GM12878 (cell line): ENCODE results near the gene PODN. TPM values are rescaled to one million over a fixed set of nuclear protein-coding genes. Genes with fewer than 3 reads are reported as not detected.

Source experiments
- ATAC-seq: fragments of 200-7000 bp; cut with Tn5 transposase; 3 replicates; pipeline ENCODE4 v1.9.1; 2020; ENCODE audit warnings: mild to moderate bottlenecking, moderate library complexity
- BruUV-seq: library from RNA; stranded (reverse); fragments of 400-500 nt; replicated peaks from 2 replicates; lab custom pipeline; 2021; lab: Mats Ljungman, UMichigan
- CTCF ChIA-PET: fragments of 300-600 bp; sonication (Branson Sonifier 250); formaldehyde crosslinking; extraction: SDS; loops from one replicate; lab custom pipeline; 2021; ENCODE audit warnings: inconsistent platforms; lab: Yijun Ruan, JAX
- POLR2A ChIA-PET: fragments of 350-600 bp; formaldehyde crosslinking; extraction: SDS; loops from one replicate; lab custom pipeline; 2021; ENCODE audit warnings: inconsistent platforms; lab: Charles Lee
- RAD21 ChIA-PET: fragments of 300-600 bp; sonication (Branson Sonifier 250); formaldehyde crosslinking; loops from one replicate; lab custom pipeline; 2023; ENCODE audit warnings: antibody characterized with exemption; ENCODE audit not compliant: unreplicated experiment; lab: Charles Lee
- SMC1A ChIA-PET: fragments of 300-600 bp; sonication (Branson Sonifier 250); formaldehyde crosslinking; loops from one replicate; lab custom pipeline; 2023; ENCODE audit not compliant: unreplicated experiment, uncharacterized antibody; lab: Charles Lee
- DNase-seq: peaks from one replicate; pipeline ENCODE4 v3.0.0-alpha.2; 2011; ENCODE audit warnings: low read depth, low spot score
- FAIRE-seq: peaks from 3 replicates; lab custom pipeline; 2011; peaks lifted over from hg19 to GRCh38; lab: Jason Lieb, UNC
- H2AFZ ChIP-seq: 2 replicates; pipeline ENCODE4 v1.6.0; 2011; ENCODE audit warnings: low read depth, low read length, control low read depth; ENCODE audit not compliant: control insufficient read depth
- H3K27ac ChIP-seq: 2 replicates; pipeline ENCODE4 v1.5.1; 2011; ENCODE audit warnings: control low read depth; ENCODE audit not compliant: control insufficient read depth, insufficient read depth
- H3K27me3 ChIP-seq, 2 experiments: replicated peaks in 1 of 2; 2 replicates each; pipeline versions ENCODE4 v1.6.0 to v1.6.1; 2011; ENCODE audit warnings: low read length in 1 of 2; ENCODE audit not compliant: control insufficient read depth in 2 of 2, insufficient read depth in 2 of 2
- H3K36me3 ChIP-seq, 2 experiments: 2 replicates each; pipeline ENCODE4 v1.5.1; 2011; ENCODE audit warnings: low read length in 1 of 2; ENCODE audit not compliant: control insufficient read depth in 2 of 2, insufficient read depth in 2 of 2
- H3K4me1 ChIP-seq: 2 replicates; pipeline ENCODE4 v1.6.1; 2011; ENCODE audit warnings: mild to moderate bottlenecking, low read length, moderate library complexity, mixed read lengths; ENCODE audit not compliant: control insufficient read depth, insufficient read depth
- H3K4me2 ChIP-seq: 2 replicates; pipeline ENCODE4 v1.6.0; 2011; ENCODE audit warnings: control low read depth; ENCODE audit not compliant: control insufficient read depth, insufficient read depth
- H3K4me3 ChIP-seq: fragments of 200-600 bp; sonication (generic); 2 replicates; pipeline ENCODE4 v1.5.1; 2016
- H3K79me2 ChIP-seq: 2 replicates; pipeline ENCODE4 v1.6.0; 2011; ENCODE audit warnings: low read length; ENCODE audit not compliant: control insufficient read depth, insufficient read depth
- H3K9ac ChIP-seq: 2 replicates; pipeline ENCODE4 v1.8.0; 2011; ENCODE audit warnings: low read length, control low read depth, mixed read lengths; ENCODE audit not compliant: control insufficient read depth, insufficient read depth
- H3K9me3 ChIP-seq: replicated peaks from 3 replicates; pipeline ENCODE4 v1.5.1; 2011; ENCODE audit warnings: mild to moderate bottlenecking, low read length; ENCODE audit not compliant: control insufficient read depth, insufficient read depth
- H4K20me1 ChIP-seq: 2 replicates; pipeline ENCODE4 v1.6.0; 2011; ENCODE audit not compliant: control insufficient read depth, insufficient read depth
- BCL11A ChIP-seq: IDR thresholded peaks from 2 replicates; pipeline ENCODE4 v1.6.1; 2011; ENCODE audit warnings: low read depth, low read length
- CHD2 ChIP-seq: IDR thresholded peaks from 2 replicates; pipeline ENCODE4 v1.6.1; 2011; ENCODE audit warnings: low read depth, low read length, improper control_type of control experiment, borderline replicate concordance
- CTCF ChIP-seq, 3 experiments: IDR thresholded peaks in 2 of 3; conservative IDR thresholded peaks in 1 of 3; 2 replicates each; pipeline ENCODE4 v1.5.1; 2011; ENCODE audit warnings: low read depth in 3 of 3, low read length in 3 of 3, mild to moderate bottlenecking in 3 of 3, control low read depth in 2 of 3, moderate library complexity in 2 of 3, inconsistent platforms in 1 of 3, mixed read lengths in 1 of 3; ENCODE audit not compliant: control insufficient read depth in 2 of 3, insufficient read depth in 1 of 3; ENCODE audit errors: extremely low read depth in 1 of 3
- EED ChIP-seq: sonication (generic); IDR thresholded peaks from 2 replicates; pipeline ENCODE4 v1.6.1; 2016; ENCODE audit warnings: antibody characterized with exemption, low read depth
- EZH2 ChIP-seq: IDR thresholded peaks from 2 replicates; pipeline ENCODE4 v1.6.1; 2012; ENCODE audit warnings: low read depth, mild to moderate bottlenecking, control low read depth, inconsistent platforms, low read length, borderline replicate concordance; ENCODE audit not compliant: control insufficient read depth
- JUNB ChIP-seq: IDR thresholded peaks from 2 replicates; pipeline ENCODE4 v1.6.1; 2016; ENCODE audit warnings: antibody characterized with exemption, mild to moderate bottlenecking
- NFYB ChIP-seq: IDR thresholded peaks from 2 replicates; pipeline ENCODE4 v1.6.1; 2011; ENCODE audit warnings: low read depth, mild to moderate bottlenecking, low read length, improper control_type of control experiment, moderate library complexity; ENCODE audit not compliant: insufficient read depth
- POU2F2 ChIP-seq: IDR thresholded peaks from 3 replicates; pipeline ENCODE4 v1.6.1; 2011; ENCODE audit warnings: low read depth, mild to moderate bottlenecking, low read length, borderline replicate concordance
- SREBF2 ChIP-seq: IDR thresholded peaks from 2 replicates; pipeline ENCODE4 v1.6.1; 2012; ENCODE audit warnings: mild to moderate bottlenecking, low read length
- STAT1 ChIP-seq: fragments of 450-650 bp; conservative IDR thresholded peaks from 2 replicates; pipeline ENCODE4 v1.6.1; 2014; ENCODE audit warnings: antibody characterized with exemption, mild to moderate bottlenecking
- TCF7 ChIP-seq: IDR thresholded peaks from 2 replicates; pipeline ENCODE4 v1.6.1; 2014; ENCODE audit warnings: antibody characterized with exemption, borderline replicate concordance
- USF1 ChIP-seq: IDR thresholded peaks from 2 replicates; pipeline ENCODE4 v1.6.1; 2011; ENCODE audit warnings: borderline replicate concordance, low read depth, mild to moderate bottlenecking, moderate library complexity, mixed read lengths, low read length; ENCODE audit not compliant: insufficient read depth; ENCODE audit errors: extremely low read length
- YBX1 ChIP-seq: fragments of 450-650 bp; IDR thresholded peaks from 2 replicates; pipeline ENCODE4 v1.6.1; 2016; ENCODE audit warnings: antibody characterized with exemption
- WGBS: methylation state at CpG from one replicate; pipeline ENCODE4 v1.1.6; 2016; ENCODE audit warnings: low lambda C conversion rate; ENCODE audit not compliant: insufficient replicate concordance, insufficient coverage; ENCODE audit errors: missing lambda C conversion rate; 5-methylcytosine and 5-hydroxymethylcytosine counted together
- in situ Hi-C: fragments of 300-500 bp; cut with MboI; formaldehyde crosslinking; loops from 9 replicates; pipeline ENCODE4 v1.14.3; 2018; ENCODE audit warnings: mixed read lengths
- intact Hi-C: fragments of 100-400 bp; cut with micrococcal nuclease; formaldehyde crosslinking; loops from one replicate; pipeline ENCODE4 v1.14.2; 2022; ENCODE audit not compliant: unreplicated experiment
- polyA plus RNA-seq, 11 experiments: library from polyadenylated mRNA; depleted of rRNA in 4 of 11; unstranded in 6 of 11; stranded (reverse) in 5 of 11; fragments of >200 nt; fragmentation: Nextera tagmentation in 4 of 11; fragmentation: Illumina TruSeq in 1 of 11; extraction: Ambion mirVana in 4 of 11; extraction: Trizol in 1 of 11; gene quantifications; 1 replicate in 1 of 11; 2 replicates in 10 of 11; pipeline versions ENCODE4 v1.2.1 to v1.2.3, GENCODE V29; 2011 to 2016; ENCODE audit warnings: inconsistent platforms in 2 of 11, missing spikeins in 2 of 11, low read depth in 1 of 11
- total RNA-seq, 4 experiments: library from RNA; depleted of rRNA in 3 of 4; stranded (reverse); fragments of >200 nt in 3 of 4; fragmentation: Illumina TruSeq in 1 of 4; extraction: Trizol in 1 of 4; gene quantifications; 2 replicates each; pipeline versions ENCODE4 v1.2.1 to v1.2.3, GENCODE V29; 2013 to 2021
- TF ChIP-seq, protein P1 (sequence below): fragments of 450-650 bp; conservative IDR thresholded peaks from 2 replicates; pipeline ENCODE4 v1.6.1; 2017; ENCODE audit warnings: mild to moderate bottlenecking, moderate library complexity
- TF ChIP-seq, protein P2 (sequence below): IDR thresholded peaks from 2 replicates; pipeline ENCODE4 v1.6.1; 2011; ENCODE audit warnings: mild to moderate bottlenecking, low read depth, low read length, moderate library complexity; ENCODE audit not compliant: insufficient replicate concordance
- TF ChIP-seq, protein P3 (sequence below): IDR thresholded peaks from 2 replicates; pipeline ENCODE4 v1.6.1; 2012; ENCODE audit warnings: low read depth, low read length, improper control_type of control experiment
- TF ChIP-seq, protein P4 (sequence below): IDR thresholded peaks from 2 replicates; pipeline ENCODE4 v1.6.1; 2012; ENCODE audit warnings: low read length, inconsistent platforms

Gene PODN
- total and polyA plus RNA-seq, 10 of the 15 experiments (the other 5 are each of a cell fraction or from before 2014, with no cell fraction given): 0.10 TPM; not detected in 9

DNA sequence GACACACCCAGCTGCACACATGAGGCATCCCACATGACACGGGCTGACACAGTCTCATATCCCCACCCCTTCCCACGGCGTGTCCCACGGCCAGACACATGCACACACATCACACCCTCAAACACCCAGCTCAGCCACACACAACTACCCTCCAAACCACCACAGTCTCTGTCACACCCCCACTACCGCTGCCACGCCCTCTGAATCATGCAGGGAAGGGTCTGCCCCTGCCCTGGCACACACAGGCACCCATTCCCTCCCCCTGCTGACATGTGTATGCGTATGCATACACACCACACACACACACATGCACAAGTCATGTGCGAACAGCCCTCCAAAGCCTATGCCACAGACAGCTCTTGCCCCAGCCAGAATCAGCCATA, 22.6 kb downstream of the PODN start:
- DNase-seq (no peak), FAIRE-seq (no peak), ATAC-seq (no peak)
- BruUV-seq: no TSS peak
- H3K27ac ChIP-seq: no peak overlapping the region
- RAD21 ChIA-PET: no interaction called here
- in situ Hi-C loops (no loop called here), intact Hi-C loops (no loop called here)
- POLR2A ChIA-PET: no interaction called here
- TF ChIP-seq JUNB (no peak), BCL11A (no peak), STAT1 (no peak), YBX1 (no peak), POU2F2 (no peak), NFYB (no peak), CTCF (IDR thresholded peaks at IDR 0.05 in 2 of 3, conservative IDR thresholded peaks at IDR 0.05 in 1 of 3; ENCODE audit: control insufficient read depth in 2 of 3, extremely low read depth in 1 of 3, insufficient read depth in 1 of 3, low read depth in 3 of 3, low read length in 3 of 3) (no peak), EED (no peak), USF1 (no peak), EZH2 (no peak), SREBF2 (no peak), CHD2 (no peak), TCF7 (no peak)
- TF ChIP-seq, protein P1, sequence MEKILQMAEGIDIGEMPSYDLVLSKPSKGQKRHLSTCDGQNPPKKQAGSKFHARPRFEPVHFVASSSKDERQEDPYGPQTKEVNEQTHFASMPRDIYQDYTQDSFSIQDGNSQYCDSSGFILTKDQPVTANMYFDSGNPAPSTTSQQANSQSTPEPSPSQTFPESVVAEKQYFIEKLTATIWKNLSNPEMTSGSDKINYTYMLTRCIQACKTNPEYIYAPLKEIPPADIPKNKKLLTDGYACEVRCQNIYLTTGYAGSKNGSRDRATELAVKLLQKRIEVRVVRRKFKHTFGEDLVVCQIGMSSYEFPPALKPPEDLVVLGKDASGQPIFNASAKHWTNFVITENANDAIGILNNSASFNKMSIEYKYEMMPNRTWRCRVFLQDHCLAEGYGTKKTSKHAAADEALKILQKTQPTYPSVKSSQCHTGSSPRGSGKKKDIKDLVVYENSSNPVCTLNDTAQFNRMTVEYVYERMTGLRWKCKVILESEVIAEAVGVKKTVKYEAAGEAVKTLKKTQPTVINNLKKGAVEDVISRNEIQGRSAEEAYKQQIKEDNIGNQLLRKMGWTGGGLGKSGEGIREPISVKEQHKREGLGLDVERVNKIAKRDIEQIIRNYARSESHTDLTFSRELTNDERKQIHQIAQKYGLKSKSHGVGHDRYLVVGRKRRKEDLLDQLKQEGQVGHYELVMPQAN: no peak
- TF ChIP-seq, protein P2, sequence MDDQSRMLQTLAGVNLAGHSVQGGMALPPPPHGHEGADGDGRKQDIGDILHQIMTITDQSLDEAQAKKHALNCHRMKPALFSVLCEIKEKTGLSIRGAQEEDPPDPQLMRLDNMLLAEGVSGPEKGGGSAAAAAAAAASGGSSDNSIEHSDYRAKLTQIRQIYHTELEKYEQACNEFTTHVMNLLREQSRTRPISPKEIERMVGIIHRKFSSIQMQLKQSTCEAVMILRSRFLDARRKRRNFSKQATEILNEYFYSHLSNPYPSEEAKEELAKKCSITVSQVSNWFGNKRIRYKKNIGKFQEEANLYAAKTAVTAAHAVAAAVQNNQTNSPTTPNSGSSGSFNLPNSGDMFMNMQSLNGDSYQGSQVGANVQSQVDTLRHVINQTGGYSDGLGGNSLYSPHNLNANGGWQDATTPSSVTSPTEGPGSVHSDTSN: no peak
- TF ChIP-seq, protein P3, sequence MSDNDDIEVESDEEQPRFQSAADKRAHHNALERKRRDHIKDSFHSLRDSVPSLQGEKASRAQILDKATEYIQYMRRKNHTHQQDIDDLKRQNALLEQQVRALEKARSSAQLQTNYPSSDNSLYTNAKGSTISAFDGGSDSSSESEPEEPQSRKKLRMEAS: no peak
- TF ChIP-seq, protein P4, sequence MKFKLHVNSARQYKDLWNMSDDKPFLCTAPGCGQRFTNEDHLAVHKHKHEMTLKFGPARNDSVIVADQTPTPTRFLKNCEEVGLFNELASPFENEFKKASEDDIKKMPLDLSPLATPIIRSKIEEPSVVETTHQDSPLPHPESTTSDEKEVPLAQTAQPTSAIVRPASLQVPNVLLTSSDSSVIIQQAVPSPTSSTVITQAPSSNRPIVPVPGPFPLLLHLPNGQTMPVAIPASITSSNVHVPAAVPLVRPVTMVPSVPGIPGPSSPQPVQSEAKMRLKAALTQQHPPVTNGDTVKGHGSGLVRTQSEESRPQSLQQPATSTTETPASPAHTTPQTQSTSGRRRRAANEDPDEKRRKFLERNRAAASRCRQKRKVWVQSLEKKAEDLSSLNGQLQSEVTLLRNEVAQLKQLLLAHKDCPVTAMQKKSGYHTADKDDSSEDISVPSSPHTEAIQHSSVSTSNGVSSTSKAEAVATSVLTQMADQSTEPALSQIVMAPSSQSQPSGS: no peak
- CTCF ChIA-PET: no interaction called here
- no peaks in the 10 kb centered on the region for H3K4me1 ChIP-seq
- H3K9me3 ChIP-seq: no peaks in the 10 kb centered on the region
- no peak overlapping the region for H3K4me2 ChIP-seq
- H3K36me3 ChIP-seq: no peaks in the 10 kb centered on the region
- no peak overlapping the region for H3K4me3 ChIP-seq
- no peaks in the 10 kb centered on the region for H4K20me1 ChIP-seq
- SMC1A ChIA-PET: no interaction called here
- H3K27me3 ChIP-seq: 0 out of 4 replicates have a peak, but pooled peaks cover 0 to 2% of the 10 kb centered on the region in 2 experiments
- H3K9ac ChIP-seq: no peak overlapping the region
- WGBS: 3% methylated on average over 8 of the region's 8 CpGs
- no peaks in the 10 kb centered on the region for H3K79me2 ChIP-seq
- no peak overlapping the region for H2AFZ ChIP-seq
